ENCODE measurements around the gene GDF9. TPM values are rescaled to one million over a fixed set of nuclear protein-coding genes. Genes with fewer than 3 reads are reported as not detected.
"Not testable (repeated sequence)": the region's sequence is repeated elsewhere in the genome, so short reads cannot be mapped to it uniquely, and the experiment has no call there.

GDF9 gene
- total RNA-seq, 1 donor from 2014 or later = 0.15 TPM

DNA sequence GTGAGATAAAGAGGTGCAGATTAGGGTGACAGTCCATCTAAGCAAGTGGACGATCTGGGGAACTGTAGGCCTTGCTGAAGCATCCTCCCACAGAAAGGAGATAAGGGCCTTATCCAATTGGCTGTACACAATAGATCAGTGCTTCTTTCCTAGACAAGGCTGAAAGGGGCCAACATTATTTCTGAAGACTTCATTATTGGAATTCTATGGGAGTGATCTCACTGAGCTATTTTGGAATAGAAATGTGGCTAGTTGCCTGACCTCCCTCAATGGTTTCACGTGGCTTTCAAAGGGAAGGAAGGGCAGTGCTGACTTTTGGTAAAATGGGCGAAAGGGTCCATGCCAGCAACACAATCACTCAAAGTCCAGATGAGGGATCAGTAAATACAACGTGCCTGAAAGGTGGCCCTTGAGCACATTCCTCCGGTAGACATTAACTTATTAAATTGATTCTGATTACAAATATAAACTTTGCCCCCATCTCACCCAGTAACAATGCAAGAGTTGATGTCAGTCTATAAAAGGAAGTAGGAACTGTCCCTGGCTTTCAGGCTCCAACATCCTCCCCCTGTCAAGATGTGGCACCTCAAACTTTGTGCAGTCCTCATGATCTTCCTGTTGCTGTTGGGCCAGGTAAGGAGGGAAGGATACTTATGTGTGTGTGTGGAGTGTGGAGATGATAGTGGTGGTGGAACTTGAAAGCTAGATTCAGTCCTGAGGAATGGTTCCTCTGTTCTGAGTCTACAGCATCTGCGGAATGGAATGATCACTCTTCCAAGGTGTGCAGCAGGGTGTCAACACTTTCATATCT is 7.1 kb upstream of the GDF9 start, which contains the start of gene LEAP2:
TSS of gene LEAP2 (plus strand) at position 550 of the 811 bp plus-strand sequence. CDS start at position 577, 27 bp downstream.
- peak; percentile 66 for DNase-seq (ENCODE audit: low read depth)

- DNase-seq (ENCODE audit: low read depth) = no peak
Measured at GRCh38 chr5:132872788-132873118, 6.5 kb upstream of the GDF9 start.

DNA sequence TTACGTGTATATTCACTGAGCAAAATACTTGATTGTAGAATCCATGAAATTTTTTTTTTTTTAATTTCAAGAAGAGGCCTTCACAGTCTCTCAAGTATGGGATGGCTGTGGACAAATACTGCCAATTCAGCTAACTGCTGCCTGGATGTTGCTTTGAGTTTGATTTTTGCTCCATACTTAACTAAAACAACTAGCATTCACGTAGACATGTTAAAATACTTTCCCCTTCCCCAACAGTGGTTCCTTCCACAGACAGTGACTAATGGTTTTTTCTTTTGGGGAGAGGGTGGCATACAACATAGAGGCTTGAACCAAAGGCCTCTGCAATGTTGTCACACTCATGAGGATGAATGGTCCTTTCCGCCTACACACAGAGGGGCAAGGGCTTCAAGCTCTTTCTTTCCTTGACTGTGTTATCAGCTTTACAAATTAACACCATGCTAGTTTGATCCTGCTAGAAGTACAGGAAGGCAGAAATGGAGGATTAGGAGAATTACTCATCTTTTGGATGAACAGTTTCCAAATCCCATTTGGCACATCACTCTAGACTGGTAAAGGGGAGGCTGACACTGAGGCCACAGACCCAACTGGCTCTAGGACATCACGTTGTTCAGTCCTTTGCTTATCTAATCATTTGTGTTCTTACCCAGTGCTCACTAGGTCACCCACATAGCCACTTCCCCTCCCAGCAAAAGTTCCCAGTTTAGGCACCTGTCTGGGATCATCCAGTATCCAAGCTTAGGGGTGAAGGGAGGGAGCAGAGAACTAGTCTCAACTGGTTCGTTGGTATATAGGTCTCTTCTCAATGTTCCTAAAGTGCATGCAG is 5.4 kb upstream of the GDF9 start:
- no peak for DNase-seq (ENCODE audit: low read depth)

- DNase-seq (ENCODE audit: low read depth) = no peak
Measured at GRCh38 chr5:132870801-132871200, 4.5 kb upstream of the GDF9 start.

DNA sequence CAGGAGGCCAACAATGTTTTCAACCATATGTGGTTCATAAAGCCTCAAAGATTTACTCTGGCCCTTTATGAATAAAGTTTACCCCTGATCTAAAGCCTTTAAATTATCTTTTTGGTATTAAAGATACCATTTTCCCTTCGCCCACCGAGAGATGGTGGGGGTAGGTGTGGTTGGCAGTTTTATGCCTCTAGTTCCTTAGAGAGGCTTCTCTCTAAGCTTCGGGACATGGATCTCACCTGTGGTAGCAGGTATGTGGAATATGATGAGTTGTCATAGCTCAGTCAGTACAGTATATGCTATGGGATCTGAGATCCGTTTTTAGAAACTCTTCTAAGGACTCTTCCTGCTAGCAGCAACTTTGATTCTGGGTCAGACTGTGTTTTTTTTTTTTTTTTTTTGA is 2.5 kb upstream of the GDF9 start:
- no peak for DNase-seq (ENCODE audit: low read depth)

GRCh38 chr5:132867046-132867451 is 780 bp upstream of the GDF9 start:
- DNase-seq (ENCODE audit: low read depth) = no peak

- no peak for DNase-seq (ENCODE audit: low read depth)
Measured at GRCh38 chr5:132865668-132866341, 464 bp downstream of the GDF9 start.

GRCh38 chr5:132860742-132861141 is 5.5 kb downstream of the GDF9 start:
- no peak for DNase-seq (ENCODE audit: low read depth)

DNA sequence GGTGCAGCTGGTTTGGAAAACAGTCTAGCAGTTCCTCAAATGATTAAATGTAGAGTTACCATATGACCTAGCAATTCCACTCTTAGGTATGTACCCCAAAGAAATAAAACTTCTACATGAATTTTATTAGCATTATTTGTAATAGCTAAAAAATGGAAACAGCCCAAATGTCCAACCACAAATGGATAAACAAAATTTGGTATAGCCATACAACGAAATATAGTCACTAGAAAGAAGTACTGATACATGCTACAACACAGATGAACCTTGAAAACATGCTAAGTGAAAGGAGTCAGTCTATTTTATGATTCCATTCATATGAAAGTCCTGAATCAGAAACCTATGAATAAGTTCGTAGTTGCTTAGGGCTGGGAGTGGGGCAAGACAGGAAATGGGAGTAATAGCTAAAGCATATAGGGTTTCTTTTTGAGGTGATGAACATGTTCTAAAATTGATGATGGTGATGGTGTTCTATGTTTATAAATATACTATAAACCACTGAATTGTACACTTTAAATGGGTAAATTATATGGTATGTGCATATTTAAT is 6.3 kb downstream of the GDF9 start:
- DNase-seq (ENCODE audit: low read depth) = no peak

DNA sequence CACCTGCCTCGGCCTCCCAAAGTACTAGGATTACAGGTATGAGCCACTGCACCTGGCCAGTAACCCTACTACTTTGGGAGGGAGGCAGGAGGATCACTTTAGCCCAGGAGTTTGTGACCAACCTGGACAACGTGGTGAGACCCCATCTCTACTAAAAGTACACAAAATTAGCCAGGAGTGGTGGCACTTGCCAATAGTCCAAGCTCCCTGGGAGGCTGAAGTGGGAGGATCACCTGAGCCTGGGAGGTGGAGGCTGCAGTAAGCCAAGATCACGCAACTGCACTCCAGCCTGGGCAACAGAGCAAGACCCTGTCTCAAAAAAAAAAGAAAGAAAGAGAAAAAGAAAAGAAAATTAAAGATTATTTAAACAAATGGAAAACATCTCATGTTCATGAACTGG is 10.3 kb downstream of the GDF9 start:
- DNase-seq (ENCODE audit: low read depth) = no peak

DNA sequence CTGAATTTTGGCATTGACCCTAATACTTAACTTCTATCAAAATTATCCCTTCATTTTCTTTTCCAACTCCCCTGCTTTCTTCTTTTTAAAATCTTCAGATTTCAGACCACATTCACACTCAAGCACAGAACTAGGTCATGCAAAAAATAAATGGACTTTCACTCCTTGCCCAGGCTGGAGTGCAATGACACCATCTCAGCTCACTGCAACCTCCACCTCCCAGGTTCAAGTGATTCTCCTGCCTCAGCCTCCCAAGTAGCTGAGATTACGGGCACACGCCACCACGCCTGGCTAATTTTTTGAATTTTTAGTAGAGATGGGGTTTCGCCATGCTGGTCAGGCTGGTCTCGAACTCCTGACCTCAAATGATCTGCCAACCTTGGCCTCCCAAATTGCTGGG is 11.3 kb downstream of the GDF9 start:
- DNase-seq (ENCODE audit: low read depth) = not testable (repeated sequence)

DNA sequence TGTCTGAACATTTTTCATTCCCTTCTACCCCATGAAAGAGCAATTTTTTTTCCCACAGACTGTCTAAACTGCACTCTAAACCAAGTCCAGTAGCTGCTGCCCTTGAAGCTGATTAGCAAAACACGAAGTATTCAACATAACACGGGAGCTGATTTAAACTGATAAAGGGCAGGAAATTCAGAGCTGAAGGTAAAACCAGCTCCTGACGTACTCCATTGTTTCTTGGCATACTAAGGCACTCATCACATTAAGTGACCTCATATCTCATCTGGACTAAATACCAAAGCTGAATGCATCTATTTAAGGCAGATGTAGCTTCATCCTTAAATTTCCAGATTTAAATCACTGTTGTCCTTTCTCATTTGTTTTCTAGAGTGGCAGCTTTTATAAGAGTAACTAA is 12.0 kb downstream of the GDF9 start:
- DNase-seq (ENCODE audit: low read depth) = no peak

GRCh38 chr5:132853790-132854189 is 12.5 kb downstream of the GDF9 start:
- DNase-seq (ENCODE audit: low read depth) = no peak

- DNase-seq (ENCODE audit: low read depth) = no peak
Measured at GRCh38 chr5:132853323-132853722, 12.9 kb downstream of the GDF9 start.

- DNase-seq (ENCODE audit: low read depth) = peak; percentile 37
Measured at GRCh38 chr5:132850066-132850465, 16.2 kb downstream of the GDF9 start.

GRCh38 chr5:132849347-132849746 is 16.9 kb downstream of the GDF9 start:
- DNase-seq (ENCODE audit: low read depth) = peak; percentile 69

DNA sequence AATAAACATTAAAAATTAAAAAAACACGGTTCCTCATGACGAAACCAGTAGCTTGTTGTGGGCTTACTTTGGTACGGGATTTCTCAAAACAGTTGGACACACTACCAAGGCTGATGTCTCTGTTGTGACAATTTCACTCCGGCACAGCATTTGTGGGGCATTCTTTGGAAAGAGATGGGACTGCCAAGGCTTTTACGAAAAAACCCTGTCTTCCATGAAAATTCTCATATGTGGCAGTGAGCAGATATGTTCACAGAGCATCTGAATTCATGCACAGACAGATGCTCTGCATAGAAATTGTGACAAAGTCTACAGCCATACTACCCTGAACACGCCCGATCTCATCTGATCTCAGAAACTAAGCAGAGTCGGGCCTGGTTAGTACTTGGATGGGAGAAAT is 18.0 kb downstream of the GDF9 start:
- DNase-seq (ENCODE audit: low read depth) = no peak

GRCh38 chr5:132841305-132841704 is 25.0 kb downstream of the GDF9 start:
- peak; percentile 55 for DNase-seq (ENCODE audit: low read depth)

GRCh38 chr5:132840896-132841295 is 25.4 kb downstream of the GDF9 start:
- no peak for DNase-seq (ENCODE audit: low read depth)

DNA sequence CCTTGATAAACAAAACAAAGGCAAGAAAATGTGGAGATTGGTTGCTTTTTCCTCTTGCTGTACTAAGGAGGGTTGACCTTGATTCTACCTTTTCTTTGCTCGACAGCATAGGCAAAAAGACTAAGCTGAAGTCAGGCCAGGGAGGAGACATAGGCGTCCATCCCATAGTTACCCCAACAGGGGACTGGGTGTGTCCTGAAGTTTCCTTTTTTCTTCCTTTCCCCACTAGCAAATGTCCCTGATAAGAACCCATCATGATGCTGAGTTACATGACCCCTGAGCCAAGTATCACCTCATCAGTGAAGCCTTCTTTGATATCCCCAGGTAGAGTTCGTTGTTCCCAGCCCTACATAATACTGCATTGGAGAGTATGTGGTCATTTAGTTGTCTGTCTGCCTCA is 26.0 kb downstream of the GDF9 start:
- no peak for DNase-seq (ENCODE audit: low read depth)

DNA sequence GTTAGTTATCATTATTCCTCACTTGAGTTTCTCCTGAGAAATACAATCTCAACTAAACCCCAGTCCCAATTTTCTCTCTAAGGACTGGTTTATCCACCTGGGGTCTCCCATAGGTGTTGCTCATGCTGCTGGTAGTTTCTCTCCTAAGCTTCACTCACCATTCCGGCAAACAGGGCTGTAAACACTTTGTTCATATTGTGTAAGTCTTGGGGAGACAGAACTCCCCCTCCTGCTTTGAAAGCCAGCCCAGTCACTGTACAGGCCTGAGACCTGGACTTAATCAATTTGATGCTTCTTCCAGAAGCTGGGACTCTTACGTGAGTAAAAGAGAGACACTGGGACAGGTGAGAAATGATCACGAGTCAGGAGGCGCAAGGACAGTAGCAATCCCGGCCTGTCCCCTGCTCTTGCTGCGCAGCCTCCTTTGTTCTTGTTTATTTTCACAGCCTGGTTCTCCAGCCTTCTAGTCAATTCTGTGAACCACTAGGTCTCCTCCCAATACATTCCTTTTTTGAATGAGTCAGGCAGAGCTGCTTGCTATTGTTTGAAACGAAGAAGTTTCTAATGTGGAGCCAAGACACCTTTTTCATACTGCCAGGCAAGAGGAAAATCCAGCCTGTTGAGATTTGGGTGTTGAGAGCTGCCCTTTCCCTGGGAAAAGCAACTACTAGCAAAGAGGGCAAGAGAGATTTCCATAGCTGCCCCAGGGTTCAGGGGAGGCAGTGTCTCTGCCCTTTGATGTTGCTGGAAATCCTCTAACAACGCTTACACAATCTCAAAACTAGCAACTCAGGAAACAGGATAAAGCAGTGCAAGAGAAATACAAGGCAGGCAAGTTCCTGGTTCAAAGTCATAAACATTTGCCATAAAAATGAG is 26.6 kb downstream of the GDF9 start:
- peak; percentile 74 for DNase-seq (ENCODE audit: low read depth)
